Stimulated activated CD8-positive, alpha-beta memory T cell treated with anti-CD3 and anti-CD28 coated beads, Interleukin-12 subunit alpha, Interleukin-12 subunit beta, amount 100 ng/mL, for 1 hour (primary cell): ENCODE data around the gene PPM1F.

Source experiments
- DNase-seq: peaks from one replicate; pipeline ENCODE4 v3.0.0-alpha.2; 2020; ENCODE audit warnings: low read depth

PPM1F gene

GRCh38 chr22:21960200-21961126, 7.8 kb upstream of the PPM1F start:
- DNase-seq: no peak

DNA sequence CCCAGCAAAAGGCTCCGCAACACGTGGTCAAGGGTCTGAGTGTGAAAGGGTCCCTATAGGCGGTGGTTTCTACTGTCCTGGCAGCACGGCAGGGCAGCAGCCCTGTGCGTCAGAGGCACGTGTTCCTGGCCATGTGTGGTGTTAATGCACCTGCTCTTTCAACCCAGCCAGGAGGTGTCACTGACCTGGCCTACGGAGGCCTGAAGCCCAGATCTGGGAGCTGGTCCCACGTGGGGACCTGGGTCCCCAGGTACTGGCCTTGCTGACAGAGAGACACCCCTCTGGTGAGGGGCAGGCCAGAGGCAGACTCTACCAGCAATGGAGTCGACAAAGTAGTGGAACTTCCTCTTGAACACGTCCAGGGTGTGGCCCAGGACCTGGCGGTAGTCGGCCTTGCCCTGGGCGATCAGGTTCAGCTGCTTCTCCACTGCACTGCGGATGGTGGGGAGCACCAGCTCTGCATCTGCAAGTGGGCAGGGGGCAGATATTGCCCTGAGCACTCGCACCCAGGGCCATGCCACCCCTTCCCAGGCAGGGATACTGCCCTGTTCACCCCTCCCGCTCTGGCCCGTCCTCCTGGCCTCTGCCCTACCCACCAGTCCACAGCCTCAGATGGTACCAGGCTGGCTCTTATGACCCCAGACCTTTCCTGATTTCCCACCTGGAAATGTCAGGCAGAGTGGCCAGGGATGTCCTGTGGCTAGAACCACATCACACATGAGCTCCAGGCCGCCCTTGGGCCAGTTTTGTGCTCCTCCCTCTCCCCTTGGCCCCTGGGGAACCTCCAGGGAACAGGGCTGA, 6.8 kb upstream of the PPM1F start:
- DNase-seq: no peak

DNA sequence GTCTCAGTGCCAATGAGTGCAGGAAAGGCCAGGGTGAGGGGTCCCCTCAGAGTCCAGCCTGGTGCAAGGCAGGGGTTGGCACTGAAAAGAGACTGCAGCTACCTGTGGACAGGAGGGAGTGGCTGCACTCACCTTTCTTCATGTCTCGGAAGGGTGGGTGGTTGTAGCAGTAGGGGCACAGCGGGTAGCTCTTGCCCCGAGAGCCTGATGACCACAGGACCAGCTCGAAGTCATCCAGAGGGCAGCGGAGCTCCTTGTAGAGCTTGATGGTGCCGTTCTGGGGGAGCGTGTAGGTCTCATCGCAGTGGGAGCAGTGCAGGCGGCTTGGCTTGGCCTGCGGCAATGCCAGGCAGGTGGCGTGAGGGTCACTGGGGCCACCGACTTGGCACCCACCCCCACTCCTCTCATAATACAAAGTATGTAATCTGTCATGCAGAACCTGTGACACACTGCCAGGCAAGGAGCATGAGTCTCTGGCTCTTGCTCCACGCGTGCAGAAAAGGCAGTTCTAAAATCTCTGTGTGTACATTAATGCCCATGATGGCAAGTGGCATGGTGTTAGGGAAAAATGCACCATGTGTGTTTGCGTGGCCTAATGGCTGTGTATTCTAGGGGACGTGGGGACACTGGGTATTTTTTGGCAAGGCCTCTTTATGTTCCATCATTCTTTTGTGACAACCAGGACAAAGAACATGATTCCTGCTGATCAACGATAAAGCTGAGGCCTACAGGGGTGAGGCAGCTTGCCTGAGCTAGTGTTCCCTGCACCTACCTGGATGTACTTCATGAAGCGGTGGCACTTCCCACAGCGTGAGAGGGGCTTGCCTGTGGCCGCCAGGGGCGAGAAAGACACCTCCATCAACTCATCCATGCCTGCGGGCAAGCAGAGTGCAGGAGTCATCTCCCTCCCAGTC, 6.0 kb upstream of the PPM1F start:
- DNase-seq: no peak

DNA sequence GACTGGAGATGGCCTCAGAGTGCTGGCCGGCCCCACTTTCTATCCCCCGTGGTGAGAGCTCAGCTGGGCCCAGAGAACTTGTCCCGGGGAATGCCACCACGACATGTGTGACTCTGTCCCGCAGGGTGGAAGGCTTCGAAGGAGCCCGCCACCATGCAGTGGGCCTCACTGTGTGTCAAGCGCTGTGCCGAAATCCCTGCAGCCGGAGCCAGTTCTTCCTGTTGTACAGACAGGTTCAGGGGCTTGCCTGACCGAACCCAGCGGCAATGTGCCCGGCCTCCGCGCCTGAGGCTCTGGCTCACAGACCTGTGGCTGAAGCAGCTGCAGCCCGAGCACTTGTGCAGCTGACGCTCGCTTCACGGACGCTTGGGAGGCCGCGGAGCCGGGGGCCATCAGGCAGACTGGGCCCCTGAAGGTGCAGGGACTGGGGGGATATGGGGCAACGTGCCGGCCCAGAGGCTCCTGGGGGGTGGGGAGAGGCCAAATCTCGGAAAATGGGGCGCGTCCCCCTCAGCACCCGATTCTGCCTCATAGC, 650 bp downstream of the PPM1F start:
- no peak for DNase-seq

- DNase-seq: no peak
These were observed 1.6 kb downstream of the PPM1F start for GRCh38 chr22:21951062-21951461.

- DNase-seq: no peak
These were observed 2.7 kb downstream of the PPM1F start for GRCh38 chr22:21949948-21950347.

GRCh38 chr22:21949569-21949918, 3.1 kb downstream of the PPM1F start:
- DNase-seq: no peak

DNA sequence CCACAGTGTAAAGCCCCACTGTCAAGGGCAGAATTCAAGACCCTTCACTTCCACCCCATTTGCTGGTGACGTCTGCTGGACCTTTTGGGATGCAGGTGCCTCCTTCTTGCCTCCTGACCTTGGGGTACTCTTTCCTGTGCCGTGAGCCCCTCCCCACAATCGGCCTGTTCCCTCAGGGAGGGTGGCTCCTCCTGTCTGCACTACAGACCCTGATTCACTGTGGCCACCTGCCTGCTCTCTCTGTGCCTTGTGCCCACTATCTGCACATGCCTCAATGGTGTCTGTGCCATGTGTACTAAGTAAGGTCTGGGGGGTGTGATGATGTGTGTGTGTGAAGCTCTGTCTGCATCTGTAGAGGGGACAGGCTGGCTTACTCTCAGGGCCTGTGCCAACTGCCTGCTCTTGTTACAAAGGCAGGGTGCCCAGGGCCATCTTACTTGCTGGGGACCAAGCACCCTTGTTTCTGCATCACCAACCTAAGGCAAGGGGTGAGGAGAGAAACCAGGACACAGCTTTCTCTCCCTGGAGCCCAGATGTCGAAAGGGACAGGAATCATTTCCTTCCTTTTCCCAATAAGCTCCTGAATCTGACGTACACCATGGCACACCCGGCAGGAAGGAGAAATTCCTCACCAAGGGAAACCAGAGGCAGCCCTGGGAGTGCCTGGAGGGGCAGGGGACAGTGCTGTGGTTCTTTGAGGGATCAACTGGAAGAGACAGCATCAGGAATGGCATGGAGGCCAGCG, 3.7 kb downstream of the PPM1F start:
- no peak for DNase-seq

GRCh38 chr22:21948390-21948789, 4.3 kb downstream of the PPM1F start:
- DNase-seq: no peak

DNA sequence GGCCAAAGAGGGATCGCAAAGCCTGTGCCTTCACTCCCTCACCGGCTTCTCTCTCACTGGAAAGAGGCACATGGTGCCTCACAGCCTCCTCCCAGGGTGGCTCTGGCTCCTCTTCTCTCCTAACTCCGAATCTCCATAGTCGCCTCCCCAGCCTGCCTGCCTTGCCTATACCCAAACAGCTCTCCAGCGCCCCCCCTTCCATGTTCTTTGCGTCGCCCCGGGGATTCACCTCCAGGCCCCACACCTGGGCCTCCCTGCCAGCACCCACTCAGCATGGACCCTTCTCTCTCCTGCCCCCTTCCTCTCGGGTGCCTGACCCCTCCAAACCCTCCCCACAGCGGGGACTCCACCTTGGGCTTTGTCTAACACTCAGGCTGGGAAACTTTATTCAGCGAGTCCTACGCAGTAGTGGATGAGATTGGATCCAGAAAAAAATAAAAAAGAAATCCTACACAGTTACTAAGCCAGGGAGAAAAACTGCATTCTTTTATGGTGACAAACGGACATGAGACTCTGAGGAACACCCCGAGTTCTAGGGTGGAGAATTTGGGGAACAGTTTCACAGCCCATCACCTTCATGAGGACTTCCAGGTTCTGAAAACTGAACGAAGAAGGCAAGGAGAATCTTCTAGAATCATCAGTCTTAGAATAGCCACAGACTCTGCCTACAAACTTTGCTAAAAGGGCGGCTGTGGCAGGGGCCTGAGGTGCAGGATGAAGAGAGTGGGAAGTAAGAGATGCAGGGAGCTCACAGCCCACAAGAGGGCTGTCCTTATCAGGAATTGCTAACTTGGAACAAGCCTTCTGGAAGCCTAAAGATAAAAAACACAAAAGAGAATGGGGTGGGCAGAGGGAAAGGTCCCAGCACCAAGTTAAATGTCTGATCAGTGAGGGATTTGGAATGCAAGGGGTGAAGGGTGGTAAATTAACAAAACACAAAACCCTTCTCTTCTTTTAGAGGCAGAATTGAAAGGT, 5.3 kb downstream of the PPM1F start:
- no peak for DNase-seq

- no peak for DNase-seq
These were observed 6.3 kb downstream of the PPM1F start for GRCh38 chr22:21946262-21946925.

- no peak for DNase-seq
These were observed 7.0 kb downstream of the PPM1F start for GRCh38 chr22:21945453-21946261.

DNA sequence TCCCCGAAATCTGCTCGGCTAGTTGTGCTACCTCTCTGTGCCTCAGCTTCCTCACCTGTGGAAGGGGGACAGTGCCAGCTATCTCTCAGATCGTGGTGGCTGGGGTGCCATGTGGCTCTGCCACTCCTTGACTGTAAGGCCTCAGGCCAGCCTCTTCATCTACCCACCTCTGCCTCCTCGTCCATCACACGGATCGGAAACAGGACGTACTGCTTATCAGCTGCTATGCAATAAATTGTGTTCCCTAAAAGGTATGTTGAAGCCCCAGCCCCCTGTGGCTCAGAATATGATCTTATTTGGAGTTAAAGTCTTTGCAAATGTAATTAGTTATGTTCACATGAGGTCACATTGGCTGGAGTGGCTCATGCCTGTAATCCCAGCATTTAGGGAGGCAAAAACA, 7.8 kb downstream of the PPM1F start:
- DNase-seq: no peak

GRCh38 chr22:21943571-21944448, 8.8 kb downstream of the PPM1F start:
- DNase-seq: no peak

DNA sequence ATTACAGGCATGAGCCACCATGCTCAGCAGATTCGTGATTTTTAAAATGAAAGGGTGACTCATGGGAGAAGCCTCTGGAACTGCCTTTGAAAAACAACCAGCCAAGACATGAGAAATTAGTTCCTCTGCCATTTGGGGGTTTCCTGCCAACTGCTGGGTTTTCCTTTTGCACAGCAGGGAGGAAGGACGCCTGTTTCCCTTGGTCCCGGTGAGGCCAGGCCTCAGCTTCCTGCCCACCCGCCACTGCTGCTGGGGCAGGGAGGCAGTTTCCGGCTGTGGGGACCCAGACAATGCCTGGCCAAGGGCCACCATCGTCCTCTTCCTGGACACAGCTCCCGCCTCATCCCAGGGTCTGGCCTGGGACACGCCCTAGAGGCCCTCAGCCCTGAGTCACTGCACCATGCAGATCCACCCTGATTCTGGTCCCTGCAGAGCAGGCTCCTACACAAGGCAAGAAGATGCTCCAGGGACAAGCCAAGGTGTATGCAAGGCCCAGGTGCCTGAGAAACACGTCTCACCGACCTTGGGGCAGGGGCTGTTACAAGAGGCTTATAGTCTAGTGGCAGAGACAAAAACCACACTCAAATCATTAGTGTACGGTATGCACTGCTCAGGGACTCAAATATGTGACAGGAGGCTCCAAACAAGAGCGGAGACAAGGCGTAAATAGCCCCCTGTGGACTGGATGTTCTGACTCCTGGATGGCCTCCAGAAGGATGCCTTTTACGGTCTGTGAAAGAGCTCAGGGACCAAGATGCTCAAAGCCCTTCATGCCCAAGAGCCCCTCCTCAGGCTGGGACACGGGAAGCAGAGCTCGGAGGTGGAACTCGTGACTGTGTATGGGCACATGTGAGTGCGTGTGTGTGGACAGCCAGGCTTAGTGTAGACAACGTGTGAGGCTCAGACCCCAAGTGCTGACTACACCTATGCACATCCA, 10.0 kb downstream of the PPM1F start:
- no peak for DNase-seq

- no peak for DNase-seq
These were observed 10.7 kb downstream of the PPM1F start for GRCh38 chr22:21941921-21942320.
